ENCODE data around the gene ADAM12. TPM values are rescaled to one million over a fixed set of nuclear protein-coding genes. Genes with fewer than 3 reads are reported as not detected.

The ADAM12 gene
- total RNA-seq, 1 experiment from 2014 or later, result 0.24 TPM

GRCh38 chr10:126013489-126014281, 374.6 kb downstream of the ADAM12 start:
- Mint-ChIP-seq H3K27me3 (ENCODE audit: low read depth) (0 out of 2 replicates have a peak, but pooled peaks cover 1% of the 10 kb centered on the region), H3K9me3 (peaks cover 2% of the 10 kb centered on the region in 2 experiments; a peak in 2 of 5 replicates), H3K27ac (peak overlapping the region in 1 of 3 experiments; percentile 59; a peak in 1 of 7 replicates), H3K36me3 (ENCODE audit: insufficient read depth in 1 of 3, low read depth in 3 of 3) (no peaks in the 10 kb centered on the region; a peak in 1 of 7 replicates), H3K4me1 (peaks cover 8% of the 10 kb centered on the region in 2 experiments), H3K4me3 (no peak overlapping the region)
- Histone ChIP-seq H2AK5ac (ENCODE audit: insufficient read length, low read length) (no peak overlapping the region), H3K79me2 (ENCODE audit: insufficient read depth, low read length) (no peaks in the 10 kb centered on the region), H2BK5ac (ENCODE audit: insufficient read length, low read length) (no peak overlapping the region), H4K91ac (ENCODE audit: insufficient read length, low read depth, low read length) (no peak overlapping the region), H3K23me2 (ENCODE audit: insufficient read length, low read depth, low read length, poor library complexity, severe bottlenecking) (no peaks in the 10 kb centered on the region), H4K5ac (ENCODE audit: insufficient read length, low read depth, low read length) (no peak overlapping the region), H3K9ac (ENCODE audit: extremely low read depth, insufficient read length, low read length) (no peak overlapping the region), H4K20me1 (ENCODE audit: control insufficient read depth, insufficient read depth, insufficient read length) (no peaks in the 10 kb centered on the region), H3K4me2 (ENCODE audit: insufficient read depth, insufficient read length, low read length) (no peak overlapping the region), H2BK20ac (ENCODE audit: low read depth, low read length, poor library complexity, severe bottlenecking) (no peak overlapping the region), H3K4ac (ENCODE audit: low read depth, low read length) (no peak overlapping the region), H3K27me3 (ENCODE audit: insufficient read depth, low read length) (no peaks in the 10 kb centered on the region; the same call in 1 of the 2 replicates), H3K18ac (ENCODE audit: insufficient read length, low read depth, low read length) (no peak overlapping the region), H3K14ac (ENCODE audit: insufficient read depth, low read length) (no peak overlapping the region), H3K23ac (ENCODE audit: insufficient read length, low read depth, low read length) (no peak overlapping the region), H4K8ac (replicated peaks; ENCODE audit: insufficient read length, low read depth, low read length) (no peak overlapping the region), H3K56ac (ENCODE audit: insufficient read length, low read depth, low read length) (no peak overlapping the region), H3K79me1 (ENCODE audit: insufficient read depth, low read depth, low read length, poor library complexity, severe bottlenecking) (no peaks in the 10 kb centered on the region), H2BK120ac (ENCODE audit: low read depth, low read length, poor library complexity, severe bottlenecking) (no peak overlapping the region), H2BK12ac (ENCODE audit: insufficient read length, low read depth, low read length) (no peak overlapping the region), H2AFZ (ENCODE audit: low read length) (no peak overlapping the region), H3K9me3 (ENCODE audit: control insufficient read depth, low read depth, low read length) (no peaks in the 10 kb centered on the region), H3K4me1 (ENCODE audit: insufficient read depth, low read length) (no peaks in the 10 kb centered on the region), H3K27ac (ENCODE audit: insufficient read length, low read depth, low read length) (no peak overlapping the region), H2BK15ac (ENCODE audit: low read depth, low read length) (no peak overlapping the region), H3T11ph (ENCODE audit: low read length) (no peak overlapping the region)
- WGBS (ENCODE audit: extremely low coverage, insufficient read length, low lambda C conversion rate), result no CpG with 5 or more reads among the region's 10 CpGs
- peak; percentile 57 for DNase-seq
- TF ChIP-seq CTCF (conservative IDR thresholded peaks at IDR 0.05), result peak; percentile 56

Measured in H9 (cell line).